Pancreas (tissue), 10 donors: Measurements from ENCODE around the gene USP31. TPM values are rescaled to one million over a fixed set of nuclear protein-coding genes. Genes with fewer than 3 reads are reported as not detected.

ENCODE experiments used
- ATAC-seq, 4 donors: fragments of 200-7000 bp; cut with Tn5 transposase; one replicate each; pipeline versions ENCODE4 v1.8.0 to v1.9.1; 2020; ENCODE audit warnings: mild to moderate bottlenecking in 4 of 4, moderate library complexity in 4 of 4
- DNase-seq, 6 donors: peaks; one replicate each; pipeline ENCODE4 v3.0.0-alpha.2; 2020
- FAIRE-seq: peaks from 2 replicates; lab custom pipeline; 2012; peaks lifted over from hg19 to GRCh38; lab: Jason Lieb, UNC
- H3K27ac ChIP-seq, 4 donors: fragments of 200-600 bp; sonication (generic); 1 replicate in 3 of 4; 2 replicates in 1 of 4; pipeline versions ENCODE4 v1.5.0 to v1.8.0; 2020
- H3K27me3 ChIP-seq, 4 donors: fragments of 200-600 bp; one replicate each; pipeline ENCODE4 v1.8.0; 2021
- H3K36me3 ChIP-seq, 3 donors: fragments of 200-600 bp; sonication (generic) in 1 of 3; one replicate each; pipeline versions ENCODE4 v1.5.0 to v1.8.0; 2020 to 2021
- H3K4me1 ChIP-seq, 3 donors: fragments of 200-600 bp; one replicate each; pipeline ENCODE4 v1.8.0; 2021
- H3K4me3 ChIP-seq, 4 donors: fragments of 200-600 bp; sonication (generic) in 2 of 4; one replicate each; pipeline versions ENCODE4 v1.5.0 to v1.8.0; 2020 to 2021
- H3K9me3 ChIP-seq, 4 donors: fragments of 200-600 bp; one replicate each; pipeline ENCODE4 v1.8.0; 2021
- WGBS, 2 donors: extraction: QIAGEN DNeasy Blood & Tissue Kit; methylation state at CpG; one replicate each; pipeline ENCODE4 v1.1.7; 2013; 5-methylcytosine and 5-hydroxymethylcytosine counted together
- intact Hi-C, 3 donors: fragments of 100-400 bp; cut with DNase I; formaldehyde crosslinking; loops; one replicate each; pipeline versions ENCODE4 v1.11.1 to v1.14.2; 2022
- polyA plus RNA-seq, 2 donors: library from polyadenylated mRNA; stranded (reverse); fragments of 200-250 nt; gene quantifications; one replicate each; pipeline ENCODE4 v1.2.3, GENCODE V29; 2013
- total RNA-seq, 6 donors: library from RNA; stranded (reverse); fragmentation: NEBNext Ultra II Directional in 4 of 6; extraction: Animal tissue kit (Norgen Biotek cat#: 25700) in 4 of 6; gene quantifications; one replicate each; pipeline versions ENCODE4 v1.2.1 to v1.2.4, GENCODE V29; 2021 to 2023
- TF ChIP-seq, protein P1 (sequence below), 4 donors: fragments of 200-600 bp; sonication (generic) in 3 of 4; IDR thresholded peaks; one replicate each; pipeline versions ENCODE4 v1.5.0 to v1.8.0; 2021; ENCODE audit warnings: antibody characterized with exemption in 4 of 4
- donor health status: healthy with polysubstance abuse.
- donor health status: DM: no; HTN: no; CAD: no; lungs with moderate emphysema.
- donor health status: DM: no; HTN: no; CAD: no.
- donor health status: control.
- donor health status: control.
- donor health status: Bipolar disorder and iron deficiency.
- donor health status: DM: yes; HTN: yes; CAD: no.
- donor health status: DM: no; HTN: no; CAD: no.
- donor health status: DM: no; HTN: no; CAD: no.
- donor health status: DM: yes; HTN: yes; CAD: no.

Gene USP31
- total and polyA plus RNA-seq, 8 donors = 1.9 to 10.0 (median 5.5) TPM

DNA sequence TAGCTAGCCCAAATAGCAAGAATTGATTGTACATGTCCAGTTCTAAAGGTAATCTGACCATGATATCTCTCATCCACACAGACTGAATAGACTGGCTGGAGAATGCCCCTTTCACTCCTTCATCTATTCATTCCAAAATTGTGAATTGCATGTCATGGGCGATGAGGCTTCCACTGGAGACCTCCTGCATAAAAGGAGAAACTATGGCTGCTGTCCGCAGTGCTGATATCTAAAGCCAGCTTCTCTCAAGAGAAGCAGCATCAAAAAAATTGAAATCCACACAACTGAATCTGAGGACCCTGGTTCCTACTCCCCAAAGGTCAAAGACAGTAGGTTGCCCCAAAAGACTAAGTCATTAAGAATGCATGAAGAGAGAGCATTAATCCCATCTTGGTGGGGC lies 25.4 kb upstream of the USP31 start:
- 30 to 41% methylated on average over 2 of the region's 2 CpGs for WGBS, 2 donors
- H3K9me3 ChIP-seq = no peaks in the 10 kb centered on the region
- no peak for ATAC-seq
- H3K4me1 ChIP-seq = no peaks in the 10 kb centered on the region
- intact Hi-C loops = loop anchor here in 1 of 3 donors (5.0 kb wide), 1 partner anchor 258 kb away; no protein-coding TSS in a partner anchor
- H3K4me3 ChIP-seq = no peak overlapping the region
- H3K36me3 ChIP-seq = no peaks in the 10 kb centered on the region
- H3K27ac ChIP-seq = no peak overlapping the region
- H3K27me3 ChIP-seq = no peaks in the 10 kb centered on the region
- TF ChIP-seq, protein P1, sequence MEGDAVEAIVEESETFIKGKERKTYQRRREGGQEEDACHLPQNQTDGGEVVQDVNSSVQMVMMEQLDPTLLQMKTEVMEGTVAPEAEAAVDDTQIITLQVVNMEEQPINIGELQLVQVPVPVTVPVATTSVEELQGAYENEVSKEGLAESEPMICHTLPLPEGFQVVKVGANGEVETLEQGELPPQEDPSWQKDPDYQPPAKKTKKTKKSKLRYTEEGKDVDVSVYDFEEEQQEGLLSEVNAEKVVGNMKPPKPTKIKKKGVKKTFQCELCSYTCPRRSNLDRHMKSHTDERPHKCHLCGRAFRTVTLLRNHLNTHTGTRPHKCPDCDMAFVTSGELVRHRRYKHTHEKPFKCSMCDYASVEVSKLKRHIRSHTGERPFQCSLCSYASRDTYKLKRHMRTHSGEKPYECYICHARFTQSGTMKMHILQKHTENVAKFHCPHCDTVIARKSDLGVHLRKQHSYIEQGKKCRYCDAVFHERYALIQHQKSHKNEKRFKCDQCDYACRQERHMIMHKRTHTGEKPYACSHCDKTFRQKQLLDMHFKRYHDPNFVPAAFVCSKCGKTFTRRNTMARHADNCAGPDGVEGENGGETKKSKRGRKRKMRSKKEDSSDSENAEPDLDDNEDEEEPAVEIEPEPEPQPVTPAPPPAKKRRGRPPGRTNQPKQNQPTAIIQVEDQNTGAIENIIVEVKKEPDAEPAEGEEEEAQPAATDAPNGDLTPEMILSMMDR (IDR thresholded peaks at IDR 0.05) = no peak
- no peak for DNase-seq
- no peak for FAIRE-seq

DNA sequence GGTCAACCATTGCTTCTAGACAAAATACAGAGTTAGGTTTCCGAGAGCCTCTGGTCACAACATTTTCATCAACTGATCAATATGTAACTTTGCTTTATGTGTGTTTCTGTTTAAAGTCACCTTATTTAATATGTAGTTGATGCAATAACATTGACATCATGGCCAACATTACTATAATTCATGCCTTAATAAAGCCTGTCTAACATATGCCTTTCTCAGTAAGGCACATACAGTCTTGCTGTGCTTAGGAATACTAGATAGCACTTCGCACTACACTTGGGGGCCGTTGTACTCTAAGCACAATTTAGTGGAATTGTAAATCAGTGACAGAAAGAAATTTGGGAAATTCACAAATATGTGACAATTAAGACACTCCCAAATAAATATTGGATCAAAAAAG lies 23.7 kb upstream of the USP31 start:
- H3K4me1 ChIP-seq = no peaks in the 10 kb centered on the region
- H3K9me3 ChIP-seq = no peaks in the 10 kb centered on the region
- ATAC-seq = no peak
- 72 to 80% methylated on average over 3 of the region's 3 CpGs for WGBS, 2 donors
- no peak overlapping the region for H3K4me3 ChIP-seq
- H3K27me3 ChIP-seq = no peaks in the 10 kb centered on the region
- intact Hi-C loops = no loop called here
- FAIRE-seq = no peak
- DNase-seq = no peak
- H3K27ac ChIP-seq = no peak overlapping the region
- no peaks in the 10 kb centered on the region for H3K36me3 ChIP-seq
- TF ChIP-seq, protein P1 (IDR thresholded peaks at IDR 0.05) = no peak

DNA sequence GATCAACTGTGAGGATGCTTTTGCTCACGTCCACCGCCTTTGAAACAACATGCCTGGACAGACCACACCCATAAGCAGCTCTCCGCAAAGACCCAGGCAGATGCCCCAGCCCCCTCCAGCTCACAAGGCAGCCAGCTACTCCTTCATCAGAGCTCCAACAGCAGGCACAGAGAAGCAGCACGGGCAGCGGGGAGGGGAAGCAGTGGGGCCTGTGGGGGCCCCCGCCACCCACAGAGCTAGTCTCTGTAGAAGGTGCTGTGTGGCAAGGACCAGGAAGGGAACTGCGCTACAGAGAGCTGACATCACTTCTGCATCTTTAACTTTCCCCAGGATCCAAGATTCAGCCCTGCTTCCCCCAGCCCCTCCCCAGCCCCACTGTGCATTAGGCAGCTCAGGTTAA lies 23.3 kb upstream of the USP31 start:
- DNase-seq = no peak
- TF ChIP-seq, protein P1 (IDR thresholded peaks at IDR 0.05) = no peak
- no peak overlapping the region for H3K27ac ChIP-seq
- no peak for ATAC-seq
- WGBS, 2 donors = 60 to 64% methylated on average over 7 of the region's 7 CpGs
- no peaks in the 10 kb centered on the region for H3K36me3 ChIP-seq
- no peaks in the 10 kb centered on the region for H3K9me3 ChIP-seq
- H3K4me3 ChIP-seq = no peak overlapping the region
- intact Hi-C loops = no loop called here
- peaks cover 0 to under 1% (median under 1%) of the 10 kb centered on the region in 4 donors for H3K27me3 ChIP-seq
- no peak for FAIRE-seq
- no peaks in the 10 kb centered on the region for H3K4me1 ChIP-seq

DNA sequence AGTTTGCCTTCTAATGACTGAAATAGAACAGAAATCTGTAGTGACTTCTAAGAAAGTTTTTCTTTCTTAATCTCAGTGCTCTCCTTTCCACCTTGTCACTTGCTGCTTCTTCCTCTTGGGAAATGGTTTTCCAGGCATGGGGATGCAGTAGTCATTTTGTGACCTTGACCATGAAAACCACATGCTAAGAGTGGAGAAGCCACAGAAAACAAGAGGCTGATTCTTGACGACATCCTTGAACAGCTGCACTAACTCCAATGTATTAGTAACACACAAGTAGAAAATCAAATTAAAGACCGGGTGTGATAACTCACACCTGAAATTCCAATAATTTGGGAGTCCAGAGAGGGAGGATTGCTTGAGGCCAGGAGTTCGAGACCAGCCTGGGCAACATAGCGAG lies 15.5 kb upstream of the USP31 start:
- no peak overlapping the region for H3K27ac ChIP-seq
- DNase-seq (no peak), ATAC-seq (no peak), FAIRE-seq (no peak)
- intact Hi-C loops = no loop called here
- H3K4me3 ChIP-seq = no peak overlapping the region
- peaks cover 0 to 9% (median 3%) of the 10 kb centered on the region in 4 donors for H3K27me3 ChIP-seq
- TF ChIP-seq, protein P1 (IDR thresholded peaks at IDR 0.05) = no peak
- no peaks in the 10 kb centered on the region for H3K36me3 ChIP-seq
- H3K4me1 ChIP-seq = no peaks in the 10 kb centered on the region
- no peaks in the 10 kb centered on the region for H3K9me3 ChIP-seq
- WGBS, 2 donors = 75 to 78% methylated on average over 4 of the region's 4 CpGs

DNA sequence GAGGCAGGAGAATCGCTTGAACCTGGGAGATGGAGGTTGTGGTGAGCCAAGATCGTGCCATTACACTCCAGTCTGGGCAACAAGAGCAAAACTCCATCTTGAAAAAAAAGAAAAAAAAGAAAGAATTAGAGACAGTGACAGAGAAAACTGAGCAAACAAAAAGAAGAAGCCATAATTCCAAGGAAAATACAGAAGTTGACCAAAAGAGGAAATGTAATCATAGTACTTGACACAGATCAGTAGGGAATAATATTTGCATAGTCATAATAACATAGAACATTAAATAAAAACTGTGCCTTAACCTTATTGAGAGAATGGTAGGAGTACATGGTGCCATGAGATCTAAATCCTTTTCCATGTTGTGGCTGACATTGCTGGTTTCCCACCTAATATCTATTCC lies 14.7 kb upstream of the USP31 start:
- no peak overlapping the region for H3K4me3 ChIP-seq
- peaks cover 0 to 9% (median 3%) of the 10 kb centered on the region in 4 donors for H3K27me3 ChIP-seq
- TF ChIP-seq, protein P1 (IDR thresholded peaks at IDR 0.05) = no peak
- 75 to 82% methylated on average over 2 of the region's 2 CpGs for WGBS, 2 donors
- no peak for FAIRE-seq
- no peak for DNase-seq
- H3K4me1 ChIP-seq = no peaks in the 10 kb centered on the region
- no peaks in the 10 kb centered on the region for H3K9me3 ChIP-seq
- H3K36me3 ChIP-seq = no peaks in the 10 kb centered on the region
- ATAC-seq = no peak
- intact Hi-C loops = no loop called here
- no peak overlapping the region for H3K27ac ChIP-seq
